Gastrocnemius medialis (tissue), 4 donors: ENCODE measurements around the gene CCDC170. TPM values are rescaled to one million over a fixed set of nuclear protein-coding genes. Genes with fewer than 3 reads are reported as not detected.

ENCODE experiments used
- ATAC-seq, 2 donors: fragments of 150-250 bp; one replicate each; pipeline ENCODE4 v1.9.1; 2016
- DNase-seq, 2 donors: peaks; one replicate each; pipeline ENCODE4 v3.0.0-alpha.2; 2019
- H3K27ac ChIP-seq, 4 donors: fragments of 200-600 bp; sonication (generic); 1 replicate in 1 of 4; 2 replicates in 3 of 4; pipeline ENCODE4 v1.5.1; 2016 to 2018; ENCODE audit warnings: mild to moderate bottlenecking in 2 of 4, moderate library complexity in 1 of 4
- H3K27me3 ChIP-seq, 3 donors: fragments of 200-600 bp; sonication (generic) in 2 of 3; 1 replicate in 1 of 3; 2 replicates in 2 of 3; pipeline versions ENCODE4 v1.5.1 to v1.6.0; 2016 to 2019; ENCODE audit warnings: mild to moderate bottlenecking in 1 of 3, moderate library complexity in 1 of 3
- H3K36me3 ChIP-seq, 2 donors: fragments of 200-600 bp; sonication (generic) in 1 of 2; one replicate each; pipeline ENCODE4 v1.5.1; 2017 to 2018
- H3K4me1 ChIP-seq, 2 donors: fragments of 200-600 bp; sonication (generic) in 1 of 2; one replicate each; pipeline ENCODE4 v1.5.1; 2016 to 2017; ENCODE audit warnings: mild to moderate bottlenecking in 2 of 2
- H3K4me3 ChIP-seq, 4 donors: fragments of 200-600 bp; sonication (generic) in 3 of 4; 1 replicate in 1 of 4; 2 replicates in 3 of 4; pipeline ENCODE4 v1.5.1; 2016 to 2019; ENCODE audit warnings: mild to moderate bottlenecking in 2 of 4
- H3K9me3 ChIP-seq, 3 donors: fragments of 200-600 bp; sonication (generic) in 2 of 3; 1 replicate in 1 of 3; 2 replicates in 2 of 3; pipeline ENCODE4 v1.5.1; 2016 to 2019
- POLR2A ChIP-seq, 2 donors: fragments of 450-650 bp; IDR thresholded peaks; one replicate each; pipeline ENCODE4 v1.6.1; 2017; ENCODE audit warnings: antibody characterized with exemption in 2 of 2, mild to moderate bottlenecking in 2 of 2, moderate library complexity in 2 of 2
- in situ Hi-C, 4 donors: fragments of 200-750 bp; cut with MboI; loops; one replicate each; pipeline versions ENCODE4 v1.15.0 to v1.8.0; 2017; ENCODE audit warnings: low sequenced_read_pairs in 4 of 4
- intact Hi-C: fragments of 100-400 bp; cut with DNase I; formaldehyde crosslinking; loops from one replicate; pipeline ENCODE4 v1.15.1; 2023; ENCODE audit warnings: low total_unique reads
- total RNA-seq, 4 donors: library from RNA; depleted of rRNA; stranded (reverse); fragments of >200 nt; gene quantifications; one replicate each; pipeline versions ENCODE4 v1.1.0 to v1.2.3, GENCODE V29; 2016
- TF ChIP-seq, protein P1 (sequence below), 5 experiments: fragments of 450-650 bp in 3 of 5; fragments of 200-600 bp in 2 of 5; sonication (generic) in 2 of 5; IDR thresholded peaks in 4 of 5; conservative IDR thresholded peaks in 1 of 5; 1 replicate in 4 of 5; 2 replicates in 1 of 5; pipeline ENCODE4 v1.5.1; 2016 to 2019; ENCODE audit warnings: antibody characterized with exemption in 5 of 5, mild to moderate bottlenecking in 3 of 5, moderate library complexity in 3 of 5

Gene CCDC170
- total RNA-seq, 4 donors from 2014 or later = 0.04 to 0.05 TPM; not detected in 2

DNA sequence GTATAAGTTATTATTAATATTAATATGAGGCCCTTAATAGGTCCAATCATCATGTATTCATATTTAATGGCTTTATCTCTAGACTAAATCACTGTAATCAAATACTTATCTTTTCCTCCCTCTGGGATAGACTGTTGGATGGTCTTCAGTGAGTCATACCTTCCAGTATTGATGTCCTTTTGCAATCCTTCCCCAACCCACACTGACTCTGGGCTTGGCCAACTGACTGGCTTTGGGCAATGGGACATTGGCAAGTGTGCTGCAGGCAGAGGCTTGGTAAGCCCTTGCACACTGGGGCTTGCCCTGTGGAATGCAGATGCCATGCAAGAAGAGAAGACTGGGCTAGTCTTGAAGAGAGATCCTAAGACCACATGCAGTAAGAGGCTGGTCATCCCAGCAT lies 136.6 kb downstream of the CCDC170 start:
- DNase-seq (no peak), ATAC-seq (no peak)
- TF ChIP-seq, protein P1, sequence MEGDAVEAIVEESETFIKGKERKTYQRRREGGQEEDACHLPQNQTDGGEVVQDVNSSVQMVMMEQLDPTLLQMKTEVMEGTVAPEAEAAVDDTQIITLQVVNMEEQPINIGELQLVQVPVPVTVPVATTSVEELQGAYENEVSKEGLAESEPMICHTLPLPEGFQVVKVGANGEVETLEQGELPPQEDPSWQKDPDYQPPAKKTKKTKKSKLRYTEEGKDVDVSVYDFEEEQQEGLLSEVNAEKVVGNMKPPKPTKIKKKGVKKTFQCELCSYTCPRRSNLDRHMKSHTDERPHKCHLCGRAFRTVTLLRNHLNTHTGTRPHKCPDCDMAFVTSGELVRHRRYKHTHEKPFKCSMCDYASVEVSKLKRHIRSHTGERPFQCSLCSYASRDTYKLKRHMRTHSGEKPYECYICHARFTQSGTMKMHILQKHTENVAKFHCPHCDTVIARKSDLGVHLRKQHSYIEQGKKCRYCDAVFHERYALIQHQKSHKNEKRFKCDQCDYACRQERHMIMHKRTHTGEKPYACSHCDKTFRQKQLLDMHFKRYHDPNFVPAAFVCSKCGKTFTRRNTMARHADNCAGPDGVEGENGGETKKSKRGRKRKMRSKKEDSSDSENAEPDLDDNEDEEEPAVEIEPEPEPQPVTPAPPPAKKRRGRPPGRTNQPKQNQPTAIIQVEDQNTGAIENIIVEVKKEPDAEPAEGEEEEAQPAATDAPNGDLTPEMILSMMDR (IDR thresholded peaks at IDR 0.05 in 4 of 5, conservative IDR thresholded peaks at IDR 0.05 in 1 of 5) = no peak
- no peak for TF ChIP-seq POLR2A (IDR thresholded peaks at IDR 0.05)
- Histone ChIP-seq H3K36me3 (no peaks in the 10 kb centered on the region), H3K4me3 (no peak overlapping the region), H3K27me3 (no peaks in the 10 kb centered on the region), H3K9me3 (no peaks in the 10 kb centered on the region), H3K27ac (no peak overlapping the region), H3K4me1 (no peaks in the 10 kb centered on the region)
- intact Hi-C loops (no loop called here), in situ Hi-C loops (no loop called here)

DNA sequence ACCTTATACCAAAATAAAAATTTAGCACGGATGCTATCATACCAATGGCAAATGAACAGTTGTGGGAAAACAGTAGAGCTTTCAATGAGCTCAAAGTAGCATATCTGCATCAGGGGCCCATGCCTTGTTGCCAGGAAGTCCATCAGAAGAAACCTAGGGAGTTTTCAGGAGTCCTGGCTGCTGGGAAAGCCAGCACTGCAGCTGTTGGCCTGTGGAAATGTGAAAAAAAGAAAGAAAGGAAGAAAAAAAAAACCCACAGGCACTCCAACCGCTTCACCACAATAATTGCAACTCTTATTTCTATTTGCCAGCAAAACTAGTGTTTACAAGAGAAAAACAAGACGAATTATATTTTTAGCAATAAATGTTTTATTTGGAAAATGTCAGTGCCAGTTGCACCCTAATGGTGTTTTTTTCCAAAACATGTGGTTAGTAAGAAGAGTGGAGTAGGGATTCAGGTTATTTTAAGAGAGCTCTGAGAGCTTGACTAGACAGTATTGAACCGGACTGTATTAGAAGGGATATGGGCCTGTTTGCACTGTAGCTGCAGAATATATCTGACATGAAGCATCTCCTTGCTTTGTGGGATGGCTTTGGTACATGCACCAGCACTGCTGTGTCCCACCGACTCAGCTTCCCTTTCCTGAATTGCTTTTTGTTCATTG lies 137.3 kb downstream of the CCDC170 start:
- intact Hi-C loops (no loop called here), in situ Hi-C loops (no loop called here)
- Histone ChIP-seq H3K36me3 (no peaks in the 10 kb centered on the region), H3K27ac (no peak overlapping the region), H3K27me3 (no peaks in the 10 kb centered on the region), H3K9me3 (no peaks in the 10 kb centered on the region), H3K4me3 (no peak overlapping the region), H3K4me1 (no peaks in the 10 kb centered on the region)
- no peak for ATAC-seq
- no peak for TF ChIP-seq POLR2A (IDR thresholded peaks at IDR 0.05)
- TF ChIP-seq, protein P1 (IDR thresholded peaks at IDR 0.05 in 4 of 5, conservative IDR thresholded peaks at IDR 0.05 in 1 of 5) = no peak
- no peak for DNase-seq

DNA sequence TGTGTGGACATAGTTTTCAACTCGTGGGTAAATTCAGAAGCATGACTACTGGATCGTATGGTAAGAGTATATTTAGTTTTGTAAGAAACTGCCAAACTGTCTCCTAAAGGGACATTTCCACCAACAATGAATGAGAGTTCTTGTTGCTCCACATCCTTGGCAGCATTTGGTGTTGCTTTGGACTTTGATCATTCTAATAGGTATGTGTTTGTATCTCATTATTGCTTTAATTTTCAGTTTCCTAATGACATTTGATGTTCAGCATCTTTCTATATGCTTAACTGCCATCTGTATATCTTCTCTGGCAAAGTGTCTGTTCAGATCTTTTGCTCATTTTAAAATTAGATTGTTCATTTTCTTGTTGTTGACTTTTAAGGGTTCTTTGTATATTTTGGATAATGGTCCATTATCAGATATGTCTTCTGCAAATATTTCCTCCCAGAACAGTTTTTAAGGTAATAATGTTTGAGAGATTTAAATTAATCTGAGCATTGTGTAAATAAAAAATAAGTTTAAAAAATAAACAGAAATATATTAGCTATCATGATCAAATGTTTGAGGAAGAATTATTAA lies 138.7 kb downstream of the CCDC170 start:
- intact Hi-C loops = no loop called here
- TF ChIP-seq POLR2A (IDR thresholded peaks at IDR 0.05) = no peak
- TF ChIP-seq, protein P1 (IDR thresholded peaks at IDR 0.05 in 4 of 5, conservative IDR thresholded peaks at IDR 0.05 in 1 of 5) = no peak
- DNase-seq (no peak), ATAC-seq (no peak)
- no peak overlapping the region for H3K4me3 ChIP-seq
- H3K27ac ChIP-seq = no peak overlapping the region
- in situ Hi-C loops = no loop called here
- no peaks in the 10 kb centered on the region for H3K27me3 ChIP-seq
- no peaks in the 10 kb centered on the region for H3K36me3 ChIP-seq
- H3K4me1 ChIP-seq = no peaks in the 10 kb centered on the region
- no peaks in the 10 kb centered on the region for H3K9me3 ChIP-seq

DNA sequence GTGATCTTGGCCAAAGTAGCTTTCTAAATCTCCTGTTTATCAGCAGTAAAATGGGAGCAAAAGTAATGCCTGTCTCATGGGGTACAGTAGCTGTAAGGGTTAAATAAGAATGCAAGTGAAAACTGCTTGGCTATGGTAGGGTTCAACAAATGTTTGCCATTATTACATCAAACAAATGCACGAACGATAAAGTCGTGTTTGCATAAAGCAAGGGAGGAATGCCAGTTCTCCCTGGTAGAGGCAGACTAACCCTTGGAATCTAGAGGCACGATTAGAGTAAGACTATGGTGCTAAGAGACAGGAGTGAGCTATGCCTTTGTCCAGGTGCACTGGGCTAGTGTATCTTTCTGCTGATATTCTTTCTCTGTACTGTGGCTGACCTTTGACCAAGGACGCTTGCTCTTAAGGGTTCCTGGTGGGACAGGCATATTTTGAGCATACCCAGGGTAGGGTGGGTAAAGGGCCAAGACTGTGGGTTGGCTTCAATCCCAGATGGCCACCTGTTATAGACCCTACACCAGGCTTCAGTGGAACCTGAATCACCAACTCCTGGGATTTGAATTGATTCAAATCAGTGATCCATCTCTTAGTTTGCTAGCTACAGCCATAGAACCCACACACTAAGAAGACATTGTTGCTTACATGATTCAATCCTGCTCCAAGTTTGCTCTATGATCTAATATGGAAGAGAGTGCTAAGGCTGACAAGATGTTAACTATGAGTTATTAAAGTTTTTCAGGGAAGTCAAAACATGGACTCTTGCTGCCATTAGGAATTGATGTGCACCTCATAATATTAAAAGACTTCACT lies 139.9 kb downstream of the CCDC170 start:
- DNase-seq = no peak
- Histone ChIP-seq H3K36me3 (no peaks in the 10 kb centered on the region), H3K9me3 (no peaks in the 10 kb centered on the region), H3K4me3 (no peak overlapping the region), H3K4me1 (no peaks in the 10 kb centered on the region), H3K27me3 (no peaks in the 10 kb centered on the region), H3K27ac (no peak overlapping the region)
- no peak for ATAC-seq
- in situ Hi-C loops = no loop called here
- TF ChIP-seq, protein P1 (IDR thresholded peaks at IDR 0.05 in 4 of 5, conservative IDR thresholded peaks at IDR 0.05 in 1 of 5) = no peak
- no peak for TF ChIP-seq POLR2A (IDR thresholded peaks at IDR 0.05)
- intact Hi-C loops = no loop called here
